Spleen (tissue), 11 donors: Measurements from ENCODE around the gene C10orf67. TPM values are rescaled to one million over a fixed set of nuclear protein-coding genes. Genes with fewer than 3 reads are reported as not detected.

Experiments
- DNase-seq: peaks from one replicate; pipeline ENCODE4 v3.0.0-alpha.2; 2020
- H3K27ac ChIP-seq, 8 donors: fragments of 200-600 bp; sonication (generic) in 7 of 8; 1 replicate in 4 of 8; 2 replicates in 4 of 8; pipeline versions ENCODE4 v1.5.0 to v1.8.0; 2016 to 2021; ENCODE audit warnings: inconsistent platforms in 4 of 8, mild to moderate bottlenecking in 4 of 8, moderate library complexity in 1 of 8
- H3K27me3 ChIP-seq, 7 donors: fragments of 200-600 bp; sonication (generic) in 6 of 7; replicated peaks in 1 of 7; 1 replicate in 4 of 7; 2 replicates in 3 of 7; pipeline versions ENCODE4 v1.5.0 to v1.8.0; 2016 to 2021; ENCODE audit warnings: inconsistent platforms in 3 of 7, mild to moderate bottlenecking in 1 of 7
- H3K36me3 ChIP-seq, 6 donors: fragments of 200-600 bp; sonication (generic) in 5 of 6; 1 replicate in 4 of 6; 2 replicates in 2 of 6; pipeline versions ENCODE4 v1.5.0 to v1.8.0; 2016 to 2021; ENCODE audit warnings: inconsistent platforms in 2 of 6
- H3K4me1 ChIP-seq, 6 donors: fragments of 200-600 bp; sonication (generic) in 5 of 6; 1 replicate in 3 of 6; 2 replicates in 3 of 6; pipeline versions ENCODE4 v1.5.0 to v1.8.0; 2016 to 2021; ENCODE audit warnings: inconsistent platforms in 3 of 6
- H3K4me3 ChIP-seq, 8 donors: fragments of 200-600 bp; sonication (generic) in 7 of 8; 1 replicate in 4 of 8; 2 replicates in 4 of 8; pipeline versions ENCODE4 v1.5.0 to v1.8.0; 2016 to 2021; ENCODE audit warnings: inconsistent platforms in 4 of 8, mild to moderate bottlenecking in 4 of 8, moderate library complexity in 2 of 8
- H3K9me3 ChIP-seq, 8 donors: fragments of 200-600 bp; sonication (generic) in 7 of 8; 1 replicate in 4 of 8; 2 replicates in 4 of 8; pipeline versions ENCODE4 v1.5.0 to v1.8.0; 2016 to 2021; ENCODE audit warnings: inconsistent platforms in 4 of 8
- CTCF ChIP-seq, 11 experiments: fragments of 200-600 bp in 7 of 11; fragments of 450-650 bp in 4 of 11; sonication (generic) in 4 of 11; IDR thresholded peaks in 8 of 11; conservative IDR thresholded peaks in 3 of 11; 1 replicate in 7 of 11; 2 replicates in 4 of 11; pipeline versions ENCODE4 v1.4.0 to v1.8.0; 2016 to 2021; ENCODE audit warnings: antibody characterized with exemption in 11 of 11, inconsistent platforms in 4 of 11, mild to moderate bottlenecking in 1 of 11
- POLR2A ChIP-seq, 3 donors: fragments of 450-650 bp; IDR thresholded peaks; one replicate each; pipeline ENCODE4 v1.5.1; 2017; ENCODE audit warnings: antibody characterized with exemption in 3 of 3, mild to moderate bottlenecking in 1 of 3
- POLR2AphosphoS5 ChIP-seq, 3 donors: sonication (generic); formaldehyde crosslinking; IDR thresholded peaks; one replicate each; pipeline ENCODE4 v1.5.1; 2017; ENCODE audit warnings: antibody characterized with exemption in 3 of 3
- WGBS, 5 donors: extraction: QIAGEN DNeasy Blood & Tissue Kit in 3 of 5; methylation state at CpG; one replicate each; pipeline versions ENCODE4 v1.1.5 to v1.1.7; 2013 to 2018; 5-methylcytosine and 5-hydroxymethylcytosine counted together
- intact Hi-C: fragments of 100-400 bp; cut with DNase I; formaldehyde crosslinking; loops from one replicate; pipeline ENCODE4 v1.15.0; 2023; ENCODE audit warnings: low total_unique reads
- polyA plus RNA-seq, 3 donors: library from polyadenylated mRNA; stranded (reverse); fragments of 200-250 nt; gene quantifications; one replicate each; pipeline ENCODE4 v1.2.1, GENCODE V29; 2013
- total RNA-seq, 7 donors: library from RNA; depleted of rRNA in 3 of 7; stranded (reverse); fragments of >200 nt in 3 of 7; fragmentation: NEBNext Ultra II Directional in 4 of 7; extraction: Animal tissue kit (Norgen Biotek cat#: 25700) in 4 of 7; gene quantifications; one replicate each; pipeline versions ENCODE4 v1.1.0 to v1.2.1, GENCODE V29; 2016 to 2021
- donor health status: healthy with polysubstance abuse.
- donor health status: DM: no; HTN: no; CAD: no; lungs with moderate emphysema.
- donor health status: DM: no; HTN: no; CAD: no.
- donor health status: Bipolar disorder and iron deficiency.
- donor health status: healthy.
- donor health status: DM: no; HTN: no; CAD: no.
- donor health status: DM: yes; HTN: yes; CAD: no.

C10orf67 gene
- total and polyA plus RNA-seq, 10 donors: 0.02 to 0.32 (median 0.21) TPM; not detected in 4

- TF ChIP-seq POLR2AphosphoS5 (IDR thresholded peaks at IDR 0.05) (no peak), CTCF (IDR thresholded peaks at IDR 0.05 in 8 of 11, conservative IDR thresholded peaks at IDR 0.05 in 3 of 11) (no peak), POLR2A (IDR thresholded peaks at IDR 0.05) (no peak)
- intact Hi-C loops: no loop called here
- Histone ChIP-seq H3K4me1 (peaks cover 0 to 32% (median 16%) of the 10 kb centered on the region in 6 donors), H3K9me3 (no peaks in the 10 kb centered on the region), H3K27ac (no peak overlapping the region), H3K4me3 (peak overlapping the region in 3 of 8 donors; percentile 6 to 42 (median 17)), H3K27me3 (peaks cover 4 to 100% (median 62%) of the 10 kb centered on the region in 7 donors), H3K36me3 (no peaks in the 10 kb centered on the region)
- DNase-seq: no peak
- WGBS, 5 donors: 3 to 7% (median 5%) methylated on average over 26 to 36 of the region's 36 CpGs
Observed at GRCh38 chr10:23190872-23191763, 153.5 kb downstream of the C10orf67 start.

- Histone ChIP-seq H3K27me3 (peaks cover 0 to 100% (median 42%) of the 10 kb centered on the region in 7 donors), H3K9me3 (no peaks in the 10 kb centered on the region), H3K4me3 (no peak overlapping the region), H3K27ac (no peak overlapping the region), H3K36me3 (no peaks in the 10 kb centered on the region), H3K4me1 (peaks cover 0 to 24% (median 11%) of the 10 kb centered on the region in 6 donors)
- 10 to 25% (median 16%) methylated on average over 5 of the region's 5 CpGs for WGBS, 5 donors
- DNase-seq: no peak
- intact Hi-C loops: no loop called here
- TF ChIP-seq CTCF (IDR thresholded peaks at IDR 0.05 in 8 of 11, conservative IDR thresholded peaks at IDR 0.05 in 3 of 11) (no peak), POLR2A (IDR thresholded peaks at IDR 0.05) (no peak), POLR2AphosphoS5 (IDR thresholded peaks at IDR 0.05) (no peak)
Observed at GRCh38 chr10:23189024-23189423, 155.6 kb downstream of the C10orf67 start.

- intact Hi-C loops: no loop called here
- Histone ChIP-seq H3K4me3 (no peak overlapping the region), H3K9me3 (no peaks in the 10 kb centered on the region), H3K27me3 (peaks cover 0 to 97% (median 25%) of the 10 kb centered on the region in 7 donors), H3K36me3 (no peaks in the 10 kb centered on the region), H3K4me1 (peaks cover 0 to 16% (median 6%) of the 10 kb centered on the region in 6 donors), H3K27ac (no peak overlapping the region)
- no peak for DNase-seq
- 47 to 85% (median 71%) methylated on average over 1 of the region's 1 CpG for WGBS, 5 donors
- no peak for TF ChIP-seq POLR2AphosphoS5 (IDR thresholded peaks at IDR 0.05)
- TF ChIP-seq CTCF (IDR thresholded peaks at IDR 0.05 in 8 of 11, conservative IDR thresholded peaks at IDR 0.05 in 3 of 11): no peak
- no peak for TF ChIP-seq POLR2A (IDR thresholded peaks at IDR 0.05)
Observed at GRCh38 chr10:23187155-23187554, 157.4 kb downstream of the C10orf67 start.

- H3K9me3 ChIP-seq: no peaks in the 10 kb centered on the region
- H3K27ac ChIP-seq: no peak overlapping the region
- WGBS, 5 donors: 25 to 32% (median 31%) methylated on average over 5 of the region's 5 CpGs
- intact Hi-C loops: no loop called here
- H3K36me3 ChIP-seq: no peaks in the 10 kb centered on the region
- no peak for TF ChIP-seq CTCF (IDR thresholded peaks at IDR 0.05 in 8 of 11, conservative IDR thresholded peaks at IDR 0.05 in 3 of 11)
- TF ChIP-seq POLR2A (IDR thresholded peaks at IDR 0.05): no peak
- no peak for TF ChIP-seq POLR2AphosphoS5 (IDR thresholded peaks at IDR 0.05)
- no peak overlapping the region for H3K4me3 ChIP-seq
- DNase-seq: no peak
- H3K4me1 ChIP-seq: peaks cover 0 to 11% (median 2%) of the 10 kb centered on the region in 6 donors
- peaks cover 0 to 92% (median 21%) of the 10 kb centered on the region in 7 donors for H3K27me3 ChIP-seq
Observed at GRCh38 chr10:23186697-23187096, 157.9 kb downstream of the C10orf67 start.
